Measurements from ENCODE around the gene ZBTB8A.

GRCh38 chr1:32554288-32554687, 15.1 kb downstream of the ZBTB8A start:
- TF ChIP-seq EZH2 (IDR thresholded peaks at IDR 0.05; ENCODE audit: low read depth) (no peak), CTCF (conservative IDR thresholded peaks at IDR 0.05) (no peak)

All from PC-9 (cell line).